Measurements from ENCODE around the gene JAG1. TPM values are rescaled to one million over a fixed set of nuclear protein-coding genes. Genes with fewer than 3 reads are reported as not detected.
A peak's percentile ranks its signal among the peaks of the same experiment; 100 is the strongest.

JAG1 gene
- total and polyA plus RNA-seq, 2 of the 4 experiments (the other 2 are of a cell fraction) = 10.2 to 22.6 TPM

DNA sequence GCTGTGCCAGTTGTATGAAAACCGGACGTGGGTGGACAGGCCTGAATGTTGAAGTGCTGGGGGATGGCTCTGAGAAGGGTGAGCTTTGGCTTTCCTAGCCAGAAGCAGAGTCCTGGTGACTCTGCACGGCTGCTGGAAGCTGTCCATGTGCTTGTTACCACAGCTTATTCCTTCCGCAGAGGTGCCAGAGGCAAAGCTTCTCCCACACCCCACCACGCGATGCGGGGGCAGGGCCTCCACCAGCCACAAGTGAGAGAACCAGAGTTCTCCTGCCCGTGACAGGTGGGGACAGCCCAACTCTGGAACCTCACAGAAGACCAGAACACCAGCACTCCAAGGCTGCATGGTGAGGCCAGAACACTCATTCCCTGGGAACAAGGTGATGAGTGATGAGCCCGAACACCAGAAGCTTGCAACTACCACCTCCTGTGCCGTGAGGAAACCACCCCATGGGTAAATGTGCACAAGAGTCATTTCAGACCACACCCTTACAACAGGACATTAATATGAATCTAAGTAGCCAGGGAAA lies 36.7 kb downstream of the JAG1 start:
- H4K5ac ChIP-seq (ENCODE audit: low read depth, low read length) = peak overlapping the region; percentile 41; the same call in 1 of the 2 replicates
- WGBS, 2 experiments (ENCODE audit: extremely low coverage in 2 of 2, insufficient read length in 1 of 2) = 60% methylated on average over 1 of the region's 10 CpGs; no CpG with 5 or more reads in 1 of the 2 experiments
- H3K56ac ChIP-seq (ENCODE audit: extremely low read depth, insufficient read depth, low read length) = no peak overlapping the region
- dilution Hi-C loops (cut with HindIII; ENCODE audit: low sequenced_read_pairs, unreplicated experiment) = no loop called here
- peaks cover 0 to 25% of the 10 kb centered on the region in 2 experiments; a peak in 2 of 4 replicates for H3K79me1 ChIP-seq (ENCODE audit: low read depth in 1 of 2, low read length in 2 of 2)
- peak overlapping the region; percentile 55; the same call in 2 of the 3 replicates for H2BK15ac ChIP-seq (ENCODE audit: low read depth, low read length)
- H2AK9ac ChIP-seq (replicated peaks; ENCODE audit: low read depth, low read length, poor library complexity) = peak overlapping the region; percentile 39
- POLR2A ChIA-PET (ENCODE audit: unreplicated experiment) = interaction anchor here (1.0 kb wide), 1 partner anchor 12 kb away, joined by 11 read pairs; no protein-coding TSS in a partner anchor
- H3K23ac ChIP-seq (ENCODE audit: low read depth, low read length) = peak overlapping the region; percentile 48
- peak overlapping the region; percentile 30 for H3K18ac ChIP-seq (ENCODE audit: low read depth, low read length)
- peak overlapping the region; percentile 78 for H2AFZ ChIP-seq (replicated peaks; ENCODE audit: low read length, poor library complexity)
- peak overlapping the region in 1 of 2 experiments; percentile 43; a peak in 2 of 4 replicates for H4K8ac ChIP-seq (ENCODE audit: low read depth in 2 of 2, low read length in 2 of 2)
- BruUV-seq (replicated peaks) = no TSS peak
- H2BK120ac ChIP-seq (ENCODE audit: low read depth, low read length) = peak overlapping the region; percentile 70
- ATAC-seq (ENCODE audit: low read depth) (peak; percentile 45), DNase-seq (peak; percentile 77)
- H4K91ac ChIP-seq (ENCODE audit: insufficient read depth, low read depth, low read length) = peak overlapping the region; percentile 71
- no peaks in the 10 kb centered on the region for H3K9me3 ChIP-seq (ENCODE audit: control insufficient read depth, insufficient read depth, low read length)
- CTCF ChIA-PET = interaction anchor here (0.6 to 1.5 kb wide), 3 partner anchors 34 to 907 kb away, joined by 3 read pairs; no protein-coding TSS in a partner anchor
- no peak overlapping the region for H3K4me3 ChIP-seq (ENCODE audit: insufficient read depth, low read depth, low read length)
- H2BK20ac ChIP-seq (ENCODE audit: low read depth, low read length) = peak overlapping the region; percentile 90
- intact Hi-C loops (cut with micrococcal nuclease) = loop anchor here (5.0 kb wide), 1 partner anchor 40 kb away; no protein-coding TSS in a partner anchor
- 0 out of 2 replicates have a peak, but pooled peaks have one; percentile 10 for TF ChIP-seq MXI1 (IDR thresholded peaks at IDR 0.05; ENCODE audit: borderline replicate concordance, low read depth, low read length)
- no peak for TF ChIP-seq RCOR1 (IDR thresholded peaks at IDR 0.05; ENCODE audit: insufficient replicate concordance, low read length)
- H2BK5ac ChIP-seq (ENCODE audit: low read depth, low read length, poor library complexity, severe bottlenecking) = peak overlapping the region; percentile 18
- in situ Hi-C loops (cut with MboI; ENCODE audit: low sequenced_read_pairs) = no loop called here
- peaks cover 24% of the 10 kb centered on the region for H3K4me1 ChIP-seq (ENCODE audit: control insufficient read depth, insufficient read depth, low read length)
- peaks cover 23% of the 10 kb centered on the region for H3K9me1 ChIP-seq (ENCODE audit: insufficient read depth, low read length)
- H3K27ac ChIP-seq (ENCODE audit: insufficient read depth, low read length) = peak overlapping the region; percentile 15; the same call in 1 of the 2 replicates
- H3K4ac ChIP-seq (ENCODE audit: low read depth, low read length) = peak overlapping the region; percentile 53
- H3K27me3 ChIP-seq (ENCODE audit: control insufficient read depth, insufficient read depth, low read length) = no peaks in the 10 kb centered on the region
- H3K14ac ChIP-seq (replicated peaks; ENCODE audit: low read depth, low read length) = peak overlapping the region; percentile 20
- no peaks in the 10 kb centered on the region for H4K20me1 ChIP-seq (ENCODE audit: insufficient read depth, low read length)
- H3K36me3 ChIP-seq (ENCODE audit: control insufficient read depth, insufficient read depth, low read length) = peaks cover 34% of the 10 kb centered on the region
- peak overlapping the region; percentile 5; the same call in 1 of the 2 replicates for H3K4me2 ChIP-seq (ENCODE audit: low read depth, low read length)
- no peak overlapping the region for H3K9ac ChIP-seq (ENCODE audit: low read depth, low read length)
- peak overlapping the region; percentile 57 for H2AK5ac ChIP-seq (ENCODE audit: low read depth, low read length)

Measured in IMR-90 (cell line).